Measurements from ENCODE around the gene CEP170B.
"Not testable (repeated sequence)": the region's sequence is repeated elsewhere in the genome, so short reads cannot be mapped to it uniquely, and the experiment has no call there.

The CEP170B gene

DNA sequence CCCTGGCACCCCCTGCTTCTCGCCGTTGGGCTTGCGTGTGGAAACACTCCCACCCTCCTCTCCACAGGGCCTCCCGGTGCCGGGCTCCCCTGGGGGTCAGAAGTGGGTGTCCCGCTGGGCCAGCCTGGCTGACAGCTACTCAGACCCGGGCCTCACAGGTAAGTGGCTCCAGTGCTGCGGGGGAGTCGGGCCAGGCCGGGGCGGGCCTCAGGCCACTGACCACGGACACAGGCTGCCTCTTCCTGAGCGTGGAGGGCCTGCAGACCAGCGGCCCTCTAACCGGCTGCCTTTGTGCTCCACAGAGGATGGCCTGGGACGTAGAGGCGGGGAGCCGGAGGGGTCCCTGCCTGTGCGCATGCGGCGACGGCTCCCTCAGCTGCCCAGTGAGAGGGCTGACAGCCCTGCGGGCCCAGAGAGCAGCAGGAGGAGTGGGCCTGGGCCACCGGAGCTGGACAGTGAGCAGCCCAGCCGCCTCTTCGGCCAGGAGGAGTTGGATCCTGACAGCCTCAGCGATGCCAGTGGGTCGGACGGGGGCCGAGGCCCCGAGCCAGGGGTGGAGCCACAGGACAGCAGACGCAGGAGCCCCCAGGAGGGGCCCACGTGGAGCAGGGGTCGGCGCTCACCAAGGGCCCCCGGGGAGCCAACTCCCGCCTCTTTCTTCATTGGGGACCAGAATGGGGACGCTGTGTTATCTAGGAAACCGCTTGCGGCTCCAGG is 21.1 kb downstream of the CEP170B start:
- Histone ChIP-seq H3K9ac (ENCODE audit: insufficient read length, low read depth) (no peak overlapping the region), H3K36me3 (ENCODE audit: insufficient read depth, insufficient read length, low read length) (peaks cover 43% of the 10 kb centered on the region), H3K4me1 (ENCODE audit: insufficient read depth, insufficient read length) (peaks cover 5% of the 10 kb centered on the region), H3K9me3 (ENCODE audit: insufficient read depth, low read length) (no peaks in the 10 kb centered on the region), H3K27me3 (ENCODE audit: insufficient read depth, insufficient read length) (no peaks in the 10 kb centered on the region), H3K4me3 (ENCODE audit: insufficient read length, low read depth) (no peak overlapping the region)
- no peak for TF ChIP-seq YY1 (IDR thresholded peaks at IDR 0.05; ENCODE audit: insufficient read depth, insufficient read length)
- DNase-seq (ENCODE audit: low read depth, low spot score): no peak

DNA sequence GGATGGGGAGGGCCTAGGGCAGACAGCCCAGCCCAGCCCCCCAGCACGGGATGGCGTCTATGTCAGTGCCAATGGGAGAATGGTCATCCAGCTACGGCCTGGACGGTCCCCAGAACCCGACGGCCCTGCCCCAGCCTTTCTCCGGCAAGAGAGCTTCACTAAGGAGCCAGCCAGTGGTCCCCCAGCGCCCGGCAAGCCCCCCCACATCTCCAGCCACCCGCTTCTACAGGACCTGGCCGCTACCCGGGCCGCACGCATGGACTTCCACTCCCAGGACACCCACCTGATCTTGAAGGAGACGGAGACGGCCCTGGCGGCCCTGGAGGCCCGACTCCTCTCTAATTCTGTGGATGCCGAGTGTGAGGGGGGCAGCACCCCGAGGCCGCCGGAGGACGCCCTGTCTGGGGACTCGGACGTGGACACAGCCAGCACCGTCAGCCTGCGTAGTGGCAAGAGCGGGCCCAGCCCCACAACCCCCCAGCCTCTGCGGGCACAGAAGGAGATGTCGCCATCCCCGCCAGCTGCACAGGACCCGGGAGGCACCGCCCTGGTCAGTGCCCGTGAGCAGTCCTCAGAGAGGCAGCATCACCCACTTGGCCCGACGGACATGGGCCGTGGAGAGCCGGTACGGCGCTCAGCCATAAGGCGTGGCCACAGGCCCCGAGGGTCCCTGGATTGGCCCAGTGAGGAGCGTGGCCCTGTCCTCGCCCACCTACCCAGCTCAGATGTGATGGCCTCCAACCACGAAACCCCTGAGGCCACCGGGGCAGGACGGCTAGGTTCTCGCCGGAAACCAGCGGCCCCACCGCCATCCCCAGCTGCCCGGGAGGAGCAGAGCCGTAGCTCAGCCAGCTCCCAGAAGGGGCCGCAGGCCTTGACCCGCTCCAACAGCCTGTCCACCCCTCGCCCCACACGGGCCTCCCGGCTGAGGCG is 21.9 kb downstream of the CEP170B start:
- Histone ChIP-seq H3K4me1 (ENCODE audit: insufficient read depth, insufficient read length) (peaks cover 5% of the 10 kb centered on the region), H3K36me3 (ENCODE audit: insufficient read depth, insufficient read length, low read length) (peaks cover 43% of the 10 kb centered on the region), H3K9ac (ENCODE audit: insufficient read length, low read depth) (no peak overlapping the region), H3K27me3 (ENCODE audit: insufficient read depth, insufficient read length) (no peaks in the 10 kb centered on the region), H3K4me3 (ENCODE audit: insufficient read length, low read depth) (no peak overlapping the region), H3K9me3 (ENCODE audit: insufficient read depth, low read length) (no peaks in the 10 kb centered on the region)
- DNase-seq (ENCODE audit: low read depth, low spot score): no peak
- TF ChIP-seq ZNF274 (IDR thresholded peaks at IDR 0.05; ENCODE audit: low read depth, low read length): no peak
- TF ChIP-seq YY1 (IDR thresholded peaks at IDR 0.05; ENCODE audit: insufficient read depth, insufficient read length): no peak
- no peak for TF ChIP-seq SUZ12 (IDR thresholded peaks at IDR 0.05; ENCODE audit: extremely low read depth, insufficient read depth, insufficient read length)

DNA sequence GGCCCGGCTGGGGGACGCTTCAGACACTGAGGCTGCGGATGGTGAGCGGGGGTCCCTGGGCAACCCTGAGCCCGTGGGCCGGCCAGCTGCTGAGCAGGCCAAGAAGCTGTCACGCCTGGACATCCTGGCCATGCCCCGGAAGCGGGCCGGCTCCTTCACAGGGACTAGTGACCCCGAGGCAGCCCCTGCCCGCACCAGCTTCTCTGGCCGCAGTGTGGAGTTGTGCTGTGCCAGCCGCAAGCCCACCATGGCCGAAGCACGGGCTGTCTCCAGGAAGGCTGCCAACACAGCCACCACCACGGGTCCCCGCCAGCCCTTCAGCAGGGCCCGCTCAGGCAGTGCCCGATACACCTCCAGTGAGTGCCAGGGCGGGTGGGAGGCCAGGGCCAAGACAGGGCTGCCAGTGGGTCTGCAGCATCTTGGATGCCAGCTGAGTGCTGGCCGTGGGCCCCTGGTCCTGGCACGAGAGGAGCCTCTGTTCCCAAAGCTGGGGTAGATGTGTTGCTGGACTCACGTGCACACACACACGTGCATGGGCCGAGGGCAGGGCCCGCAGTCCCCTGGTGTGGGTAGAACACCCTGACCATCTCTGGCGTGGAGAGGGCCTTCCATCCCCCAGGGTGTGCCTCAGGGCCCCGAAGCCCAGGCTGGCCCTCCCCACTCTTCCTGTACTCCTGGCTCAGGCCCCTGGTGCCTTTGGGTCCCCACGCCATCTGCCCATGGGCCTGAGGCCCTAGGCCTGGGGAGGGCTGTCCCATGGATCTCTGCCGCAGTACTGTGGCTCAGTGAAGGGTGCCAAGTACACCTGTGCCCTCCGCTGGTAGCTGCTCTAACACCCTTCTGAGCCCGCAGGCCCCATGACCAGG is 22.8 kb downstream of the CEP170B start:
- Histone ChIP-seq H3K36me3 (ENCODE audit: insufficient read depth, insufficient read length, low read length) (peaks cover 41% of the 10 kb centered on the region), H3K27me3 (ENCODE audit: insufficient read depth, insufficient read length) (no peaks in the 10 kb centered on the region), H3K9me3 (ENCODE audit: insufficient read depth, low read length) (no peaks in the 10 kb centered on the region), H3K4me1 (ENCODE audit: insufficient read depth, insufficient read length) (peaks cover under 1% of the 10 kb centered on the region), H3K4me3 (ENCODE audit: insufficient read length, low read depth) (no peak overlapping the region), H3K9ac (ENCODE audit: insufficient read length, low read depth) (no peak overlapping the region)
- TF ChIP-seq SUZ12 (IDR thresholded peaks at IDR 0.05; ENCODE audit: extremely low read depth, insufficient read depth, insufficient read length) (no peak), ZNF274 (IDR thresholded peaks at IDR 0.05; ENCODE audit: low read depth, low read length) (no peak), YY1 (IDR thresholded peaks at IDR 0.05; ENCODE audit: insufficient read depth, insufficient read length) (no peak)
- DNase-seq (ENCODE audit: low read depth, low spot score): no peak

DNA sequence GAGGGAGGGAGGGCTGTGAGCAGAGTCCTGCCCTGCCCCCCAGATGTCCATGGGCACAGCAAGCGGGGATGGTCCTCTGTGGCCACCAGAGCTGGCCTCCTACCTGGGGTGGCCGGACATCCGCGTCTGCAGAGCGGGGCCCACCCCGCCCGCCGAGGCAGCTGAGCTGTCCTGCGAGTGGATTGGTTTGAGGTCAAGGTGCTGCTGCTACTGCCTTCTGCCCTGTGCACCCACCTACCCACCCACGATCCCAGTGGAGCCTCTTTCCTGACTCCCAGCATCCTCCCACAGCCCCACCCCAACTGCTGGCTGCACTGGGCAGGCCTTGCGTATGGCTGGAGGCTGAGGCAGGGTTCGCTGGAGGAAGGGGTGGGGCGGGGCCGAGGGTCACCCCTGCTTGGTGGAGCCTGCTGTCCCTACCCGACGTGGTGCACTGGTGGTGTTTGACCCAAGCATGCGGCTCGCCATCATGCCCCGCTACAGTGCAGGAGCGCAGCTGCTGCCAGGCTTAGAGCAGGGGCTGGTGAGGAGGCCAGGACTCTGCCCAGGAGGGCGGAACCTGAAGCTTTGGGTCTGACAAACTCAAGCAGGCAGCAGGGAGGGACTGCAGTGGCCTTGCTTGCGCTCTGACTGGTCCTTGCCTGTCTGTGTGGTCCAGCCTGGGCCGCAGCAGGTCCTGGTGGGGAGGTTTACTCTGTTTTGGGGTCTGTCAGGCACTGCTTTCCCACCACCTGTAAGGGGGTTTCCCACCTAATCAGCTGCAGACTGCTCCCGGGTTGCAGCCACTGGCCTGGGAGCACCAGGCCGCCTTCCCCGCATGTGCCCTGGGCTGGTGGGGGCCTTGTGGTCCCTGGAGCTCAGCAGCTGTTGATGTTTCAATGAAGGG is 23.7 kb downstream of the CEP170B start:
- no peaks in the 10 kb centered on the region for H3K9me3 ChIP-seq (ENCODE audit: insufficient read depth, low read length)
- no peak for DNase-seq (ENCODE audit: low read depth, low spot score)
- no peaks in the 10 kb centered on the region for H3K27me3 ChIP-seq (ENCODE audit: insufficient read depth, insufficient read length)
- no peak overlapping the region for H3K4me3 ChIP-seq (ENCODE audit: insufficient read length, low read depth)
- no peak overlapping the region for H3K9ac ChIP-seq (ENCODE audit: insufficient read length, low read depth)
- TF ChIP-seq ZNF274 (IDR thresholded peaks at IDR 0.05; ENCODE audit: low read depth, low read length) (no peak), SUZ12 (IDR thresholded peaks at IDR 0.05; ENCODE audit: extremely low read depth, insufficient read depth, insufficient read length) (no peak), YY1 (IDR thresholded peaks at IDR 0.05; ENCODE audit: insufficient read depth, insufficient read length) (no peak)
- H3K36me3 ChIP-seq (ENCODE audit: insufficient read depth, insufficient read length, low read length): peaks cover 38% of the 10 kb centered on the region
- no peaks in the 10 kb centered on the region for H3K4me1 ChIP-seq (ENCODE audit: insufficient read depth, insufficient read length)

DNA sequence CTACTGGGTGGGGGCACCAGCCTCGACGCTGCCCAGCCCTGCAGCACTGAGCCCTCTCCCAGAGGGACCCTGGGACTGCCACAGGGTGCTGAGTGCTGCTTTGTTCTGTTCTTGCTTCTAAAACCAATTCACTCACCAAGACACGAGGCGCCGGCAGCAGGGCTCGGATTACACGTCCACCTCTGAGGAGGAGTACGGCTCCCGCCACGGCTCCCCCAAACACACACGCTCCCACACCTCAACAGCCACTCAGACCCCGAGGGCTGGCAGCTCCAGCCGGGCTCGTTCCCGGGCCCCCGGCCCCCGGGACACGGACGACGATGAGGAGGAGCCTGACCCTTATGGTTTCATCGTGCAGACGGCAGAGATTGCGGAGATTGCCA is 24.3 kb downstream of the CEP170B start:
- TF ChIP-seq SUZ12 (IDR thresholded peaks at IDR 0.05; ENCODE audit: extremely low read depth, insufficient read depth, insufficient read length) (no peak), ZNF274 (IDR thresholded peaks at IDR 0.05; ENCODE audit: low read depth, low read length) (no peak), YY1 (IDR thresholded peaks at IDR 0.05; ENCODE audit: insufficient read depth, insufficient read length) (no peak)
- H3K9ac ChIP-seq (ENCODE audit: insufficient read length, low read depth): no peak overlapping the region
- H3K36me3 ChIP-seq (ENCODE audit: insufficient read depth, insufficient read length, low read length): peaks cover 41% of the 10 kb centered on the region
- H3K4me1 ChIP-seq (ENCODE audit: insufficient read depth, insufficient read length): no peaks in the 10 kb centered on the region
- DNase-seq (ENCODE audit: low read depth, low spot score): no peak
- no peaks in the 10 kb centered on the region for H3K27me3 ChIP-seq (ENCODE audit: insufficient read depth, insufficient read length)
- H3K4me3 ChIP-seq (ENCODE audit: insufficient read length, low read depth): no peak overlapping the region
- H3K9me3 ChIP-seq (ENCODE audit: insufficient read depth, low read length): no peaks in the 10 kb centered on the region

DNA sequence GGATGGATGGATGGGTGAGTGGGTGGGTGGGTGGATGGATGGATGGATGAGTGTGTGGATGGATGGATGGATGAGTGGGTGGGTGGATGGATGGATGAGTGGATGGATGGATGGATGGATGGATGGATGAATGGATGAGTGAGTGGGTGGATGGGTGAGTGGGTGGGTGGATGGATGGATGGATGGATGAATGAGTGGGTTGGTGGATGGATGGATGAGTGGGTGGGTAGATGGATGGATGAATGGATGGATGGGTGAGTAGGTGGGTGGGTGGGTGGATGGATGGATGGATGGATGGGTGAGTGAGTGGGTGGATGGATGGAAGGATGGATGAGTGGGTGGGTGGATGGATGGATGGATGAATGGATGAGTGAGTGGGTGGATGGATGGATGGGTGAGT is 25.2 kb downstream of the CEP170B start:
- H3K36me3 ChIP-seq (ENCODE audit: insufficient read depth, insufficient read length, low read length): peaks cover 42% of the 10 kb centered on the region
- not testable (repeated sequence) for H3K9me3 ChIP-seq (ENCODE audit: insufficient read depth, low read length)

More for the DNA sequence above, 25.2 kb downstream of the CEP170B start:
- not testable (repeated sequence) for H3K4me3 ChIP-seq (ENCODE audit: insufficient read length, low read depth); H3K9ac ChIP-seq (ENCODE audit: insufficient read length, low read depth); H3K4me1 ChIP-seq (ENCODE audit: insufficient read depth, insufficient read length); H3K27me3 ChIP-seq (ENCODE audit: insufficient read depth, insufficient read length); DNase-seq (ENCODE audit: low read depth, low spot score)
